ENCODE results near the gene PRAC1.

DNA sequence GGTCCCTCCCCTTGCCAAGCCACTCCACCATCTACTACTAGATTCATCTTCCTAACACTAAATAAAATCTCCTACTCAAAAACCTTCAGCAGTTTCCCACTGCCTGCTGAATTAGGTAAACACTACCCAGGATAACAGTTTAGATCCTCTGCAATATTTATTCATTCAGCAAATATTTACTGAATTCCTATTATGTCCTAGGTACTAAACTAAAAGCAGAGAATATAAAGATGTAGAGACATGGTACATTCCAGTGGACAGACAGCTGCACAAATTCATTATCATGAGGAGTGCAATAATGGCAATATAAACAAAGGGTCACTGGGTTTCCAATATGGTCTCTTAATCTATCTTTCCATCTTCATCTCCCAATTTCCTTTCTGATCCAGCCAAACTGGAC is 37.0 kb upstream of the PRAC1 start:
- TF ChIP-seq, protein P1, sequence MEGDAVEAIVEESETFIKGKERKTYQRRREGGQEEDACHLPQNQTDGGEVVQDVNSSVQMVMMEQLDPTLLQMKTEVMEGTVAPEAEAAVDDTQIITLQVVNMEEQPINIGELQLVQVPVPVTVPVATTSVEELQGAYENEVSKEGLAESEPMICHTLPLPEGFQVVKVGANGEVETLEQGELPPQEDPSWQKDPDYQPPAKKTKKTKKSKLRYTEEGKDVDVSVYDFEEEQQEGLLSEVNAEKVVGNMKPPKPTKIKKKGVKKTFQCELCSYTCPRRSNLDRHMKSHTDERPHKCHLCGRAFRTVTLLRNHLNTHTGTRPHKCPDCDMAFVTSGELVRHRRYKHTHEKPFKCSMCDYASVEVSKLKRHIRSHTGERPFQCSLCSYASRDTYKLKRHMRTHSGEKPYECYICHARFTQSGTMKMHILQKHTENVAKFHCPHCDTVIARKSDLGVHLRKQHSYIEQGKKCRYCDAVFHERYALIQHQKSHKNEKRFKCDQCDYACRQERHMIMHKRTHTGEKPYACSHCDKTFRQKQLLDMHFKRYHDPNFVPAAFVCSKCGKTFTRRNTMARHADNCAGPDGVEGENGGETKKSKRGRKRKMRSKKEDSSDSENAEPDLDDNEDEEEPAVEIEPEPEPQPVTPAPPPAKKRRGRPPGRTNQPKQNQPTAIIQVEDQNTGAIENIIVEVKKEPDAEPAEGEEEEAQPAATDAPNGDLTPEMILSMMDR (IDR thresholded peaks at IDR 0.05; ENCODE audit: low read depth, low read length) = no peak
- no peak for TF ChIP-seq POLR2A (IDR thresholded peaks at IDR 0.05; ENCODE audit: extremely low read depth, insufficient read length)
- TF ChIP-seq, protein P2, sequence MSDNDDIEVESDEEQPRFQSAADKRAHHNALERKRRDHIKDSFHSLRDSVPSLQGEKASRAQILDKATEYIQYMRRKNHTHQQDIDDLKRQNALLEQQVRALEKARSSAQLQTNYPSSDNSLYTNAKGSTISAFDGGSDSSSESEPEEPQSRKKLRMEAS (IDR thresholded peaks at IDR 0.05; ENCODE audit: low read depth, low read length) = no peak

Measured in NB4 (cell line).